Kidney capillary endothelial cell (primary cell): ENCODE measurements around the gene CREBRF.
"Not testable (repeated sequence)": the region's sequence is repeated elsewhere in the genome, so short reads cannot be mapped to it uniquely, and the experiment has no call there.

Experiments
- DNase-seq: peaks from one replicate; pipeline ENCODE4 v3.0.0-alpha.2; 2018; ENCODE audit warnings: low spot score

CREBRF gene

GRCh38 chr5:173039188-173039587, 17.0 kb upstream of the CREBRF start:
- DNase-seq, result no peak

GRCh38 chr5:173039964-173040363, 16.2 kb upstream of the CREBRF start:
- DNase-seq, result no peak

- DNase-seq, result no peak
Observed at GRCh38 chr5:173041881-173042762, 14.0 kb upstream of the CREBRF start.

GRCh38 chr5:173042763-173043107, 13.4 kb upstream of the CREBRF start:
- DNase-seq, result no peak

GRCh38 chr5:173045474-173045873, 10.7 kb upstream of the CREBRF start:
- DNase-seq, result no peak

- DNase-seq, result not testable (repeated sequence)
Observed at GRCh38 chr5:173047096-173047837, 8.9 kb upstream of the CREBRF start.

GRCh38 chr5:173047838-173048105, 8.4 kb upstream of the CREBRF start:
- no peak for DNase-seq

GRCh38 chr5:173050791-173051190, 5.4 kb upstream of the CREBRF start:
- DNase-seq, result no peak

GRCh38 chr5:173051746-173052145, 4.4 kb upstream of the CREBRF start:
- DNase-seq, result no peak

GRCh38 chr5:173053041-173053440, 3.1 kb upstream of the CREBRF start:
- DNase-seq, result no peak

GRCh38 chr5:173055042-173055721, 970 bp upstream of the CREBRF start:
- DNase-seq, result no peak

GRCh38 chr5:173055722-173055982, 500 bp upstream of the CREBRF start:
- DNase-seq, result no peak

GRCh38 chr5:173056783-173057061, 570 bp downstream of the CREBRF start:
- DNase-seq, result no peak

GRCh38 chr5:173057062-173057924, 1.1 kb downstream of the CREBRF start:
- DNase-seq, result peak; percentile 98

GRCh38 chr5:173062141-173062540, 6.0 kb downstream of the CREBRF start:
- no peak for DNase-seq

GRCh38 chr5:173065155-173065554, 9.0 kb downstream of the CREBRF start:
- no peak for DNase-seq

GRCh38 chr5:173069671-173070070, 13.5 kb downstream of the CREBRF start:
- DNase-seq, result no peak

- DNase-seq, result no peak
Observed at GRCh38 chr5:173075137-173075843, 19.1 kb downstream of the CREBRF start.

GRCh38 chr5:173075970-173076369, 19.8 kb downstream of the CREBRF start:
- DNase-seq, result no peak

GRCh38 chr5:173076471-173076870, 20.3 kb downstream of the CREBRF start:
- DNase-seq, result not testable (repeated sequence)

GRCh38 chr5:173078878-173079277, 22.7 kb downstream of the CREBRF start:
- no peak for DNase-seq

GRCh38 chr5:173089581-173089980, 33.4 kb downstream of the CREBRF start:
- DNase-seq, result no peak
